Measurements from ENCODE around the gene ANKRD13B. TPM values are rescaled to one million over a fixed set of nuclear protein-coding genes. Genes with fewer than 3 reads are reported as not detected.

The ANKRD13B gene
- total and polyA plus RNA-seq, 2 of the 13 experiments (the other 11 are each of a cell fraction or from before 2014, with no cell fraction given), result 1.7 to 1.8 TPM

GRCh38 chr17:29622337-29623282 lies 29.7 kb downstream of the ANKRD13B start, which contains the start of gene CORO6 (continued):
- TF ChIP-seq POLR2AphosphoS5 (IDR thresholded peaks at IDR 0.05; ENCODE audit: low read depth, low read length) (no peak), ZNF772 (CRISPR knock-in tag; IDR thresholded peaks at IDR 0.05) (no peak), IRX3 (CRISPR knock-in tag; IDR thresholded peaks at IDR 0.05; ENCODE audit: borderline replicate concordance, low read depth) (0 out of 2 replicates have a peak, but pooled peaks have one; percentile 36), ZFX (CRISPR knock-in tag; IDR thresholded peaks at IDR 0.05; ENCODE audit: low read depth) (peak; percentile 55; the same call in 1 of the 2 replicates), SNAPC2 (CRISPR knock-in tag; IDR thresholded peaks at IDR 0.05) (no peak), SIN3A (IDR thresholded peaks at IDR 0.05; ENCODE audit: borderline replicate concordance, low read depth, low read length) (peak; percentile 55; the same call in 1 of the 2 replicates), ZNF335 (CRISPR knock-in tag; IDR thresholded peaks at IDR 0.05) (no peak), ZNF800 (CRISPR knock-in tag; IDR thresholded peaks at IDR 0.05) (no peak; the same call in 1 of the 2 replicates), TERF1 (CRISPR knock-in tag; IDR thresholded peaks at IDR 0.05) (no peak), ZMYM2 (CRISPR knock-in tag; IDR thresholded peaks at IDR 0.05) (0 out of 2 replicates have a peak, but pooled peaks have one; percentile 47), THYN1 (CRISPR knock-in tag; IDR thresholded peaks at IDR 0.05; ENCODE audit: borderline replicate concordance, low read depth) (no peak), ZNF768 (CRISPR knock-in tag; IDR thresholded peaks at IDR 0.05) (no peak), ZBTB38 (CRISPR knock-in tag; IDR thresholded peaks at IDR 0.05) (no peak), PRMT3 (CRISPR knock-in tag; IDR thresholded peaks at IDR 0.05; ENCODE audit: borderline replicate concordance, low read depth) (no peak; the same call in 1 of the 2 replicates), NR2F6 (IDR thresholded peaks at IDR 0.05) (no peak), NR2F6 (CRISPR knock-in tag; IDR thresholded peaks at IDR 0.05) (no peak), HINFP (CRISPR knock-in tag; IDR thresholded peaks at IDR 0.05; ENCODE audit: low read depth) (no peak), ZBTB49 (CRISPR knock-in tag; IDR thresholded peaks at IDR 0.05; ENCODE audit: borderline replicate concordance) (no peak)
- TF ChIP-seq, protein P1, sequence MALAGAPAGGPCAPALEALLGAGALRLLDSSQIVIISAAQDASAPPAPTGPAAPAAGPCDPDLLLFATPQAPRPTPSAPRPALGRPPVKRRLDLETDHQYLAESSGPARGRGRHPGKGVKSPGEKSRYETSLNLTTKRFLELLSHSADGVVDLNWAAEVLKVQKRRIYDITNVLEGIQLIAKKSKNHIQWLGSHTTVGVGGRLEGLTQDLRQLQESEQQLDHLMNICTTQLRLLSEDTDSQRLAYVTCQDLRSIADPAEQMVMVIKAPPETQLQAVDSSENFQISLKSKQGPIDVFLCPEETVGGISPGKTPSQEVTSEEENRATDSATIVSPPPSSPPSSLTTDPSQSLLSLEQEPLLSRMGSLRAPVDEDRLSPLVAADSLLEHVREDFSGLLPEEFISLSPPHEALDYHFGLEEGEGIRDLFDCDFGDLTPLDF (CRISPR knock-in tag; IDR thresholded peaks at IDR 0.05), result peak; percentile 85
- TF ChIP-seq, protein P2, sequence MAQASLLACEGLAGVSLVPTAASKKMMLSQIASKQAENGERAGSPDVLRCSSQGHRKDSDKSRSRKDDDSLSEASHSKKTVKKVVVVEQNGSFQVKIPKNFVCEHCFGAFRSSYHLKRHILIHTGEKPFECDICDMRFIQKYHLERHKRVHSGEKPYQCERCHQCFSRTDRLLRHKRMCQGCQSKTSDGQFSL (CRISPR knock-in tag; IDR thresholded peaks at IDR 0.05), result 0 out of 2 replicates have a peak, but pooled peaks have one; percentile 30

Data from HepG2 (cell line).